Islet precursor cell (in vitro differentiated cells): ENCODE measurements around the gene ZNHIT1.
"Not testable (repeated sequence)": the region's sequence is repeated elsewhere in the genome, so short reads cannot be mapped to it uniquely, and the experiment has no call there.

ENCODE experiments used
- DNase-seq: peaks from one replicate; pipeline ENCODE4 v3.0.0-alpha.2; 2018

Gene ZNHIT1

DNA sequence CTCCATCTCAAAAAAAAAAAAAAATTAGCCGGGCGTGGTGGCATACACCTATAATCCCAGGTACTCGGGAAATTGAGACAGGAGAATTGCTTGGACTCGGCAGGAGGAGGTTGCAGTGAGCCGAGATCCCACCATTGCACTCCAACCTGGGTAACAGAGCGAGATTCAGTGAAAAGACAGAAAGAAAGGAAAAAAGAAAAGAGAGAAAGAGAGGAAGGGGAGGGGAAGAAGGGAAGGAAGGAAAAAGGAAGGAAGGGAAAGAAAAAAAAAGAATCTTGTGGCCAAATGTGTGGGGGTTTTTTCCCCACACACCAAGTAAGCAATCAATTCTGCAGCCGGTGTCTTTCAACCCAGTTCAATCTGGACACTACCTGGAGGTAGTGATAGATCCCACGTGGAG is 28.9 kb upstream of the ZNHIT1 start:
- DNase-seq: no peak

DNA sequence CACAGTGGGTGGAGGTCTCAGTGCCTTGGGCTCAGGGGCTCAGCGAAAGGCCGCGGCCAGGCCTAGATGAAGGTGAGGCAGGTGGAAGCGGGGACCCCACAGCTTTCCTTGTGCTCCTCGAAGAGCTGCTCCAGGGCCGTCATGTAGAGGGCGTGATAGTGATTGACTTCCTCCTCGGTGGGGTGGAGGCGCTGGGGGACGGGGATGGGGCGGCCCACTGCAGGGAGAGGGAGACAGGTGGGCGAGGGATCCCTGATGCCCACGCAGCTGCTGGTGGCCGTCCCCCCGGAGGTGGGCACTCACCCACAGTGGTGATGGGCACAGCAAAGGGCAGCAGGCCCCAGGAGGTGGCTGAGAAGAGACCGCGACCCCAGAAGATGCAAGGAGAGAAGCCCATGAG is 22.1 kb upstream of the ZNHIT1 start:
- no peak for DNase-seq

DNA sequence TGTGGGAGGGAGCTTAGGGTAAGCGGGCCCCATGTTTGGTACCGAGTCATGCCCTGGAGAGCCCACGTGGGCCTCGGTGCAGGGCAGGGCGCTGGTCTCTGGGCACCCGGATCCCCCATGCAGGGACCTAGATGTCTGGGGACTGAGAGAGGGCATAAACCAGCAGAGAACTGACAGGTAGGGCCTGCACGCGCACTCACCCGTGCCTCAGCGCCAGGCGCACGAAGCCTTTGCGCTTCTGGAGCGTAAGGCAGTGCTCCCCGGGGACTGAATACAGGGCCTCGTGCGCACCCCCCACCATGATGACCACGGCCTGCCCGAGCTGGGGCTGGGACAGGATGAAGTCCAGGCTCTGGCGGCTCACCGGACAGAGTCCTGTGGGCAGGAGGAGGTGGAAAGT is 20.0 kb upstream of the ZNHIT1 start:
- peak; percentile 46 for DNase-seq

DNA sequence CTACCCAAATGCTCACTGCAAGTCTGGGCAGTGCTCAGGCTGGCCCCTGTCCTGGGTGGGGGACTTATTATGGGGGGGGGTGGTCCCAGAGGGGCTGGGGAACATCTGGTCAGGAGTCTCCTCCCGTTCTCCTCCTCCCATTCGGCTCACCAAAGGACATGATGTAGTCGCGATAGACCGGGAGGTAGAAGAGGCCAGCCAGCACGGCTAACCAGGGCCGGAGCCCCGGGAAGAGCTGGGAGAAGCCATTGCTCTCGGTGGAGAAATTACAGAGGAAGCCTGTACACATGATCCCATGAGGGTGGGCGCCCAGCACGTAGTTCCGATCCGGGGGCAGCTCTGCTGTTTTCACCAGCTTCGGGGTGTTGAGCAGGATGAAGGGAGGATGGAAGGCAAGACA is 19.5 kb upstream of the ZNHIT1 start:
- peak; percentile 35 for DNase-seq

DNA sequence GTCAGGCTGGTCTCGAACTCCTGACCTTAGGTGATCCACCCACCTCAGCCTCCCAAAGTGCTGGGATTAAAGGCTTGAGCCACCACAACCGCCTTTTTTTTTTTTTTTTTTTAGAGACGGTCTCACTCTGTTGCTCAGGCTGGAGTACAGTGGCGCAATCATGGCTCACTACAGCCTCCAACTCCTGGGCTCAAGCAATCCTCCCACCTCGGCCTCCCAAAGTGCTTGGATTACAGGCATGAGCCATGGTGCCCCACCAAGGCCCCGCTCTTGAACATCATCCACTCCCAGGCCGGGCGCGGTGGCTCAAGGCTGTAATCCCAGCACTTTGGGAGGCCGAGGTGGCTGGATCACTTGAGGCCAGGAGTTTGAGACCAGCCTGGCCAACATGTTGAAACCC is 18.4 kb upstream of the ZNHIT1 start:
- DNase-seq: not testable (repeated sequence)

DNA sequence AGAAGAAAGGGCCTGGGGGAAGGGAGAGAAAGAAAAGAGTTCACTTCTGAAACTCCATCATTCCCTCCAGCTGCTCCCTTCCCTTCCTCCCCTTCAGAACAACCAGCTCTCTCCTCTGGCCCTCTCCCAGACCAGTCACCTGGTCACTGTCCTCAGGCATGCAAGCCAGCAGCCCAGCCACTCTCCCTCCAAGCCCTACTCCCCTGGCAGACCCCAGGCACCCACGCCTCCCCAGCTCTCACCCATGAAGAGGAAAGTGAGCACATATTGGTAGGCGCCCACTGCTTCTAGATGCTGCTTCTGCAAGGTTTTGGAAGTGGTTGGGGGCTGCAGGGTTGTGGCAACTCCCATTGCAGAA is 17.5 kb upstream of the ZNHIT1 start:
- peak; percentile 56 for DNase-seq

DNA sequence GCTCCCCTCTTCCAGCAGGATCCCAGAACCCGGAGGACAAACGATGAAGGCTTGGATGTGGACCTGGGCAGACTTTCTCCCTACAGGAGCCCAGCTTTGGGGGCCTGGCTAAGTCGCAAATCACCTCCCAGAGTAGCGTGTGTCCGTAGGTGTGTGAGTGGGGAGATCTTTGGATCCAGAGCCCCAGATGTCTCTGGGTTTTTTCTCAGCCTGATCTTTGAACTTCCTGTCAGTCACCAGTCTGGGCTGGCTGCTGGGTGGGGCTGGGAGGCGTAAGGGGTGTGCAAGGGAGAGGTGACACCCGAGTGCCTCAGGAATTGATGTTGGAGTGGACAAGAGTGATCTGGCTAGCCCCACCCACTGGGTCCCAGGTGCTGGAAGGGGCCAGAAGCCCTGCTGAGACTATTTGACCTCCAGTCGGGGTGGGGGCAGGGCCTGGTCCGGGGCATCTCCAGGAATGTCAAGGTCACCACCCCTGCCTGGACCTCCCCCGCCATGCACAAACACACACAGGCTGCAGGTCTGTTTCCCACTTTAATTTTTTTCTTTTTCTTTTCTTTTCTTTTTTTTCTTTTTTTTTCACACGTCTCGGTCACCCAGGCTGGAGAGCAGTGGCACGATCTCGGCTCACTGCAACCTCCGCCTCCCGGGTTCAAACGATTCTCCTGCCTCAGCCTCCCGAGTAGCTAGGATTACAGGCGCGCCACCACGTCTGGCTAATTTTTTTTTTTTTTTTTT is 16.9 kb upstream of the ZNHIT1 start, which contains the start of gene MOGAT3:
Gene MOGAT3, minus strand, starts transcription at position 175 of the 738 bp plus-strand sequence. CDS start 182 bp downstream, outside the sequence.
- DNase-seq: peak; percentile 66

DNA sequence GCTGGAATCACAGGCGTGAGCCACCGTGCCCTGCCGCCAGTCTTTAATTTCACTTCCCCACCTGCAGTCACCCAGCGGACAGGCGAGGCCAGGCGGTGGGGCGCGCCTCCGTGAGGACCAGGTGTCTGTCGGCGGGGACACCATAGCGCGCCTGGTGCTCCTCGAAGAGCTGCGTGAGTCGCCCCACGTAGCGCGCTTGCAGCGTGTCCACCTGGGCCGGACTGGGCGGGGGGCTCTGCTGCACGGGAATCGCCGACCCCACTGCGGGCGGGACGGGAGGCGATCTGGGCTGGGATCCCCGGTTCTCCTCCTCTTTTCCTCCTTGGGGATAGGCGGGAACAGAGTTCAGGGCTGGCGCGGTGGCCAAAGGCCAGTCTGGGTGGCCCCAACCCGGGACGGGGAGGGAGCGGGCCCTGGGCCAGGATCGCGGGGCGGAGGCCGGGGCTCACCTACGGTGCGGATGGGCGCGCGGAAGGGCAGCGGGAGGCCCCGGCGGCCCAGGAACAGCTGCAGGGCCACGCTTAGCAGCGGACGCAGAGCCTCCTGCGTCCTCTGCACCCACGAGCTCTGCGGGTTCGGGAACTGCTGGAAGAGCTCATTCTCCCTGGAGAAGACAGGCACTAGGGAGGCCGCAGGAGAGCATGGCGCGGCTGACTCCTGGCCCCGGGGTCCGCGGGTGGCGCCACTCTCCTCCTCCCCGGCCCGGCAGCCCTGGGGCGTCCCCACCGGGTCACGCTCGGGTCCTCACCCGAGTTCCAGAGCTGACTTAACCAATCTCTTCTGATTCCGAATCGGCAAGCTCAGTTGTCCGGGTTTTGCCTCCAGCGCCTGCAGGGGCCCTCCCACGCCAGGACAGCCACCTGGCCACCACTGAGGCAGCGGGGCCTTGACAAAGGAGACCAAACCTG is 16.0 kb upstream of the ZNHIT1 start:
- peak; percentile 53 for DNase-seq

DNA sequence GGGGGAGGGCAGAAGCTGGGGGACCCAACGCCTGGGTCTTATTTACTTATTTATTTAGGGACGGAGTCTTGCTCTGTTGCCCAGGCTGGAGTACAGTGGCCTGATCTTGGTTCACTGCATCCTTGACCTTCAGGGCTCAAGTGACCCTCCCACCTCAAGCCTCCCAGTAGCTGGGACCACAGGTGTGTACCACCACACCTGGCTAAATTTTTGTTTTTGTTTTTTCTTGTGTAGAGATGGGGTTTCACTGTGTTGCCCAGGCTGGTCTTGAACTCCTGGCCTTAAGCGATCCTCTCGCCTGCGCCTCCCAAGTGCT is 15.4 kb upstream of the ZNHIT1 start:
- DNase-seq: no peak

DNA sequence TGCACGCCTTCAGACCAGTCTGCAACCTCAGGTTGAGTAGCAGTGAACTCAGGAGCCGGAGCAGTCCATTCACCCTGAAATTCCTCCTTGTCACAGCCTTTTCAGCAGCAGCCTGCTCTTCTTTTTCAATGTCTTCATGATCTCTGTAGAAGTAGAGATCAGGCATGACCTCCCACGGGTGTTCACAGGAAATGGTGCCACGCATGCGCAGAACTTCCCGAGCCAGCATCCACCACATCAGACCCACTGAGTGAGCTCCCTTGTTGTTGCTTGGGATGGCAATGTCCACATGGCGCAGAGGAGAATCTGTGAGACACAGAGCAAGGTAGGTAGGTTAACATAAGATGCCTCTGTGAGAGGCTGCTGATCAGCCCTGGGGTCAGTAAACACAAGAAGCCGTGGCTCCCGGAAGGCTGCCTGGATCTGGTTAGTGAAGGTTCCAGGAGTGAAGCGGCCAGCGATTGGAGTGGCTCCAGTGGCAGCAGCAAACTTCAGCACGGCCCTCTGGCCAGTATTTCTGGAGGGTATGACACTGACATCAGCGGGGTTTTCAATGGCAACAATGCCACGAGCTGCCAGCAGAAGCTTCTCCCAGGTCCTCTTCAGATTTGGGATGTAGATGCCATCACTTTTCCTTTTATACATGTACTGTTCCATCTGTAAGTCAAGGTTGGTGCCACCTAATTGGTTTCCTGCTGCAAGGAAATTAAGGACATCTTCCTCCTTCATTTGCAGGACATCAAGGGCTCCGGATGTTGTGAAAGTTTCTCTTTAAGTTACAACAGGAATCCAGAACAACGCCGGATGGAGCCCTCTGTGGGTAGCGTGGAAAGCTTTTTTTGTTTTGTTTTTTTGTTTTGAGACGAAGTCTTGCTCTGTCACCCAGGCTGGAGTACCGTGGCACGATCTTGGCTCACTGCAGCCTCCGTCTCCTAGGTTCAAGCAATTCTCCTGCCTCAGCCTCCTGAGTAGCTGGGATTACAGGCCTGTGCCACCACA is 13.9 kb upstream of the ZNHIT1 start:
- DNase-seq: peak; percentile 58

DNA sequence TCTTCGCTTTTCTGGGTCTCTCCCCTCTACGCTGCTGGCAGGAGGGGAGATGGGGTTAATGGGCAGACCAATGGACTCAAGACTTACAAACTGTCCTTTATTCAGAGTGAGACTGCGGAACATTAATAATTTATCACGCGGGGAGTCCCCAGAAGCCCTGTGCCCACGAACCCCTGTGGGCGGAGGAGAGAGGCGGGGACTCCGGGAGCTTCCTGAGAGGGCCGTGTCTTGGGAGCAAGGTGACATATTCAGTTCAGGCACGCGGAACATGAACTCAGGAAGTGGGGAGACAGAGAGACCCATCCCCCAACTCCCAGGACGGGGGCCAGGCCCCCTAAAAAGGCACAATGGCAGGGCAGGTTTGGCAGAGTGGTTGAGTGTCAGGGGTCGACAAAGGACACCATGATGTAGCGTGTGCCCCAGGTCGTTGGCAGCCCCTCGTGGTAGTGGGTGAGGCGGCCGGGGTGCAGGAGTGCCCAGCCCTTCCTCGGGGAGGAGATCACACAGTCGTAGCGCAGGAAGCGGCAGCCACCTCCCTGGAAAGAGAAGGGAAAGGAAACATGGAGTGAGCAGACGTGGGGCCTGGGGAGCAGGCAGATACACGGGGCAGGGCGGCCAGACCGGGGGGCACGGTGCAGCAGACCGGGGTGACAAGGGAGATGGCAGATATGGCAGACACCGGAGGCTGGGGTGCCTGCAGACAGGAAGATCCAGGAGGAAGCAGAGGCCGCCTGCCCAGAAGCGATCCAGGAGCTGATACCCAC is 11.9 kb upstream of the ZNHIT1 start:
- no peak for DNase-seq

DNA sequence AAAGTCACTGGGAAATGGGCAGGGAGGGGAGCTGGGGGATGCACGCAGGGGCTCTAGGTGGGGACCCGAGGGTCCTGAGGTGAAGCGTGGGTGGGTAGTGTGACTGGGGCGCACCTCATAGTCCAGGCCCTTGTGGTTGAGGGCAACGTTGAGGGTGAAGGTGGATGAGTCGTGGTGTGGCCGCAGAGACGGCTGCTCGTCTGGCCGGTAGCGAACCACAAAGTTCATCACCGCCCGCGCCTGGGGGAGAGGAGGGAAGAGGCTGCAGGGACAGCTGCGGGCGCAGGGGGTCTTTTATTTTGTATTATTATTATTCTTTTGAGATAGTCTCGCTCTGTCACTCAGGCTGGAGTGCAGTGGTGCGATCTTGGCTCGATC is 11.3 kb upstream of the ZNHIT1 start:
- no peak for DNase-seq

DNA sequence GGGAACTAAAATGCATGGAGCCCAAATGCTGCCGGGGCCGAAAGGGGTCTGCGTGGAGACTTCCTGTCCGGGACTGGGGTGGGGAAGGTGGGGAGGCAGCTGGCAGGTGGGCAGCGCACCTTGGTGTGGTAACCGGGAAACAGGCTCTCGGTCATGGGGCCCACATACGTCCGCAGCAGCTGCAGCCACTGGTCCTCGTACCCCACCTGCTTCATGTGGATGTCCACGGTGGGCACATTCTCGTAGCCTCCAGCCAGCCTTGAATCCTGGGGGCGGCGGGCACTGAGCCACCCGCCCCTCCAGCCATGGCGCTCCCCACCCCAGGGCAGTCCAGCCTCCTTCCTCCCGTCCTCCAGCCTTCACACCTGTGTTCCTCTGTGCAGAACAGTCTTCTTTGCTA is 10.5 kb upstream of the ZNHIT1 start:
- DNase-seq: no peak

DNA sequence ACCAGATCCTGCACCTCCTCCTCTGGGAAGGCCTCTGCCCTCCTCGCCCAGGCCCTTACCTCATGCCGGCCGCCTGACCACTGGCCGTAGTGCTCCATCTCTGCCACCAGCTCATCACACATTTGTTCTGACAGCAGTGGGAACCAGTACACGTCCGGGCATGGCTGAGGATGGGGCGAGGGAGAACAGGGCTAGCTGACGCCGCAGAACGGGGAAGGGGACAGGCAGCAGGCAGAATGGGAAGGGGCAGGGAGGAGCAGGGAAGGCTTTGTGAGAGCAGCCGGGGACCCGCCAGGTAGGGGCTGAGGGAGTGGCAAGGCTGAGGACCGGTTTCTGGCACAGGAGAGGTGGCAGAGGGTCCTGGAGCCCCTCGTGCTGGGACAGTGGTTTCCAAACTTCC is 9.2 kb upstream of the ZNHIT1 start:
- no peak for DNase-seq

DNA sequence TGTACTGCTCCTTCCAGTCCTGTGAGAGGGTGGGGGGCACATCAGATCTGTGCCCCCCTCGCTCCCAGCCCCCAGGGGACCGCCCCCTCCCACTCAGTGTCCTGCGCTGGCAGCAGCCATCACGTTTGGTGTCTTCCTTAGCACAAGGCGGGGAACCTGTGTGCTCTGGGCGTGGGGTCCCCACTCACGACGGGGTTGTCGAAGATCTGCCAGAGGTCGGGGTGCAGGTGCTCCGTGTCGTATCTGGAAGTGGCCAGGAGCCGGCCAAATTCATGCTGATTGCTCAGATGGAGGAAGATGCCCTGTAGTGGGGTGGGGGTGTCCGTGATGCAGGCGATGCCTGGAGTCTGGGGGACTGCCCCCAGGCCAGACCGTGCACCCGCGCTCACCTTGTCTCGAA is 7.8 kb upstream of the ZNHIT1 start:
- no peak for DNase-seq

DNA sequence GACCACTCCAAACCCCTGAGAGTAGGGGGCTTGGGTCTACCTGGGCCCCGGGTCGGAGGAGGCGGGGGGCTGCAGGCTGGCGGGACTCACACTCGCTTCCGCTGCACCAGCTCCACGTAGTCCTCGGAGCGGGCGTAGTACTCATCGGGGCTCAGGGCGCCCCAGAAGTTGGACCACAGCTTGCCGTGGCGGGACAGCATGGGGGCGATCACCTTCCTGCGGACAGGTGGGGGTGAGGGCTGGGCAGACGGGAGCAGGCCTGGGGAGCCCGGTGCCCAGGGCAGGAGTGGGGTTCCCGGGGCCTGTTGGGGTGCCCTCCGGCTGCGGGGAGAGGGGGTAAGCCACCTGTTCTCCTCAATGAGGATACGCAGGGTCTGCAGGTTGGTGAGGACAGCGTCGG is 6.5 kb upstream of the ZNHIT1 start:
- DNase-seq: no peak

DNA sequence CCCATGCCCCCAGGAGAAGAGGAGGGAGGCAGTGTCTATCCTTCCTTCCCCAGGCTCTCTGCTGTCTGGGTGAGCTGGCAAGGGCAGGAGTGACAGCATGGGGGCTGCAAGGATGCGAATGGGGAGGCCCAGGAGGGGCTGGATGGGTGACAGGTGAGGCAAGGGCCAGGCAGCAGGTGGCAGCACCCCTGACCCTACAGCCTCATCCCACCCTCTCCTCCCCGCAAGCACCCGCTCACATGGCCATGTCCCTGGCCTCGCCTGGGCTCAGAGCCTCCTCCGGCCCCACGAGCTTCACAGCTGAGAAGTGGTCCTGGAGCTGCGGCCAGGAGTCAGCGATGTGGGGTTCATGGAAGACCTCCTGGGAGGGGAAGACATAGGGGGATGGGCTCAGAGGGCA is 6.0 kb upstream of the ZNHIT1 start:
- peak; percentile 41 for DNase-seq

DNA sequence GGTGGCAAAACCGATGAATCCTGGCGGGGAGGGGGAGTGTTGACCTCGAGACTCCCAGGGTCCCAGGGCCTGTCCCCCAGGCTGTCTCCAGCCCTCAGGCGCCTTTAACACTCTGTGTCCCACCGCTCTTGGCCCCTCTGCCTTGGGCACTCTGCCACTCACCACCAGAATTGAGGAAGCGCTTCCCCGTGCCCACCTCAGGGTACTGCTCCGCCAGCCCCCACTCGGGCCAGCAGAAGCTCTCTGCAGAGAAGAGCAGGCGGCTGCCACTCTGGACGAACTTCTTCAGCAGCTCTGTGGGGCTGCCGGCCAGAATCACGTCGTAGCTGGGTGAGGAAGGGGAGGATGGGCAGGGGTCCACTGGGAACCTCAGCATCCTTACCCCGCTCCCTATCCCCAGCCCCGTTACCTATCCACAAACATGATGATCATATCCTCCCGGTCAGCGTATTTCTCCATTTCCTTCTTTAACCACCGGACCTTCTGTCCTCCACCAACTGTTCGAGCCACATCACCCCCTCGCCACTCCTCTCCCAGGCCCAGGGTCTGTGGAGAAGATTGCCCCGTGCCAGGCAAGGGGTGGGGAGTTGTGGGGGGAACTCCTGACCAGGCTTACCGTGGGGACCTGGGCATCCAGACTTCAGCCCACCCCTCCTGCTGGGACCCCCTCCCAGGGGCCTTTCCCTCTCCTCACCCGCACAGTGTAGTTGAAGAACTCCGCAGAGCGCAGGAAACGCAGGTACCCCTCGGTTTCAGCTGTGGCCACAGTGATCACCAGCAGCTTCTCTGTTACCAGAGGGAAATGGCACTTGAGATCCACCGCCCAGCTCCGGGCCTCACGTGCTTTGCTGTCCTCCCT is 1.7 kb upstream of the ZNHIT1 start:
- DNase-seq: no peak

DNA sequence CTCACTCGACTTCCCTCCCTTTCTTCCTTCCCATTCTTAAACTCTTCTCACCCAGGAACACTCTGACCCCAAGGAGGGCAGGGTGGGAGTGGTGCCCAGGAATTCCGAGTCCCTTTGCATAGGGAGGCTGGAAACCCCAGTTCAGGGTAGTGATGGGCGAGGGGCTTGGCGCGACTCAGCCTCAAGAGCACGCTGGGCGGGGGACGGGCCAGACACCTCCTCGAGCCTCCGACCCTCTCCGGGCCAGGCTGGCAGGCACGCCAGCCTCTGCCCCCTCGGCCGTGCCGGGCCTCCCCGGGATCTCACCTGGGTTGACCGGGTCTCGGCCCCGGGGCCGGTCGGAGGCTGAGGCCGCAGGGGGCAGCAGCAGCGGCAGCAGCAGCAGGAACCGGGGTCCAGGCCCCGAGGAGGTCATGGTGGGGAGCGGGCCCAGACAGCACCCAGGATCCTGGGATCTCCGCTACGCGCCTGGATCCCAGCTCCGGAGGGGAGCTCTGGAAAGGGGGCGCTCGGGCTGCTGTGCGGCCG is 1.0 kb upstream of the ZNHIT1 start:
- DNase-seq: no peak

DNA sequence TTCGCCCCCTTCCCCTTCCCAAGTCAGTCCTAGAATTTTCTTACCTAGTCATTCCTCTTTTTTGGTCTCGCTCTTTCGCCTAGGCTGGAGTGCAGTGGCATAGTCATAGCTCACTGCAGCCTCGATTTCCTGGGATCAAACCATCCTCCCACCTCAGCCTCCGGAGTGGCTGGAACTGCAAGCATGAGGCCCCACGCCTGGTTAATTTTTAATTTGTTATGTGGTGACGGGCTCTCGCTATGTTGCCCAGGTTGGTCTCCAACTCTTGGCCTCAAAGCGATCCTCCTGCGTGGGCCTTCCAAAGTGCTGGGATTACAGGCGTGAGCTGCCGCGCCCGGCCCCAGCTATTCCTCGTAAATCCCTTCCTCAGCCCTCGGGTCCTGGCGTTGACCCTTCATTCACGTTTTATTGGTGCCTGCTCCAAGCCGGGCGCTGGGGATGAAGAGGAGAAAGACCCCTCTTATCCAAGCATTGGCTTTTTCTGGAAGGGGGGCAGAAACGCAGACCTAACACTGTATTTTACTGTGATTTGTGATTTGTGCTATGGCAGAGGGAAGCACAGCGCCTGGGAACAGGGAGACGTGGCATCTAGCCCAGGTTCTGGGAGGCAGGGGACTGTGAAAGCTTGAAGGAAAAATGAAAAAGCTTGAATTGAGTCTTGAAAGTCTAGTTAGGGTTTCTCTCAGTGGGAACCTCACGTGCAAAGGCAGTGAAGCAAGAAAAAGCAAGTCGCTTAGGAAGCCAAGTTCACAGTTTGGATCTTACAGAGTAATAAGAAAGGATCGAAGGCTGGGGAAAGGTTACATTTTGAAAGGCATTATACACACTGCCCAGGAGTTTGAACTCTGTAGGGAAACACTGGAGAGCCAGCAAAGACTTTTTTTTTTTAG is 516 bp downstream of the ZNHIT1 start:
- DNase-seq: no peak
